Measurements from ENCODE around the gene VTI1A. TPM values are rescaled to one million over a fixed set of nuclear protein-coding genes. Genes with fewer than 3 reads are reported as not detected.

VTI1A gene
- polyA plus RNA-seq, 1 donor from 2014 or later: 28.7 TPM

DNA sequence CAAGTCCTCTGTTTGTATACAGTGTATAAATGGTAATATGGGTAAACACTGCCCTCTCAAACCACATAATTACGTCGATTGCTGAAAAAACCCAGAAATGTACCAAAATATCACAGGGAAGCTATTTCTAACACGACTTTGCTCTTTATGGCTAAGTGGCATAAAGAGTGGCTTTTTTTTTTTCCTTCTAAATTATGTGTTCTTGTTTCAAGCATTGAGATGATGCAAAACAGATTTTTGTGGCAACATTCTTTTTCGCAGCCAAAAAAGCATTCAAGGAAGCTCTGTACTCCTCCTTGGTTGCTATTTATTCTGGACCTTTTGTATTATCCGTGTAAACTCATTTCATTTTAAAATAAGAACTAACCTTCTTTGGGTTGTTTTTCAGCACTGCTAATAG lies 138.9 kb downstream of the VTI1A start:
- Histone ChIP-seq H3K27ac (ENCODE audit: low read length) (no peak overlapping the region), H3K9ac (ENCODE audit: low read length) (no peak overlapping the region), H2AFZ (ENCODE audit: low read depth, low read length) (no peak overlapping the region), H3K9me2 (ENCODE audit: insufficient read depth, low read length) (no peaks in the 10 kb centered on the region), H4K20me1 (ENCODE audit: insufficient read depth) (no peaks in the 10 kb centered on the region), H3K79me2 (replicated peaks; ENCODE audit: insufficient read depth, low read length) (no peaks in the 10 kb centered on the region), H3K36me3 (ENCODE audit: insufficient read depth, low read length) (no peaks in the 10 kb centered on the region), H3K4me2 (ENCODE audit: low read length) (no peak overlapping the region), H3K4me3 (ENCODE audit: low read length) (no peak overlapping the region), H3K27me3 (ENCODE audit: insufficient read depth, low read depth, low read length) (no peaks in the 10 kb centered on the region), H3F3A (ENCODE audit: insufficient read depth, low read length, poor library complexity, severe bottlenecking) (no peaks in the 10 kb centered on the region), H3K9me3 (ENCODE audit: low read length) (no peaks in the 10 kb centered on the region)
- TF ChIP-seq MXI1 (conservative IDR thresholded peaks at IDR 0.05; ENCODE audit: poor library complexity, severe bottlenecking): no peak
- no peak for TF ChIP-seq EZH2 (IDR thresholded peaks at IDR 0.05; ENCODE audit: borderline replicate concordance, insufficient read depth, low read length, poor library complexity, severe bottlenecking)
- no peak for TF ChIP-seq SMC3 (conservative IDR thresholded peaks at IDR 0.05; ENCODE audit: poor library complexity)
- TF ChIP-seq EP300 (conservative IDR thresholded peaks at IDR 0.05; ENCODE audit: poor library complexity, severe bottlenecking): no peak
- TF ChIP-seq, protein P1, sequence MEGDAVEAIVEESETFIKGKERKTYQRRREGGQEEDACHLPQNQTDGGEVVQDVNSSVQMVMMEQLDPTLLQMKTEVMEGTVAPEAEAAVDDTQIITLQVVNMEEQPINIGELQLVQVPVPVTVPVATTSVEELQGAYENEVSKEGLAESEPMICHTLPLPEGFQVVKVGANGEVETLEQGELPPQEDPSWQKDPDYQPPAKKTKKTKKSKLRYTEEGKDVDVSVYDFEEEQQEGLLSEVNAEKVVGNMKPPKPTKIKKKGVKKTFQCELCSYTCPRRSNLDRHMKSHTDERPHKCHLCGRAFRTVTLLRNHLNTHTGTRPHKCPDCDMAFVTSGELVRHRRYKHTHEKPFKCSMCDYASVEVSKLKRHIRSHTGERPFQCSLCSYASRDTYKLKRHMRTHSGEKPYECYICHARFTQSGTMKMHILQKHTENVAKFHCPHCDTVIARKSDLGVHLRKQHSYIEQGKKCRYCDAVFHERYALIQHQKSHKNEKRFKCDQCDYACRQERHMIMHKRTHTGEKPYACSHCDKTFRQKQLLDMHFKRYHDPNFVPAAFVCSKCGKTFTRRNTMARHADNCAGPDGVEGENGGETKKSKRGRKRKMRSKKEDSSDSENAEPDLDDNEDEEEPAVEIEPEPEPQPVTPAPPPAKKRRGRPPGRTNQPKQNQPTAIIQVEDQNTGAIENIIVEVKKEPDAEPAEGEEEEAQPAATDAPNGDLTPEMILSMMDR (IDR thresholded peaks at IDR 0.05; ENCODE audit: poor library complexity, severe bottlenecking): no peak
- no peak for TF ChIP-seq TAF1 (IDR thresholded peaks at IDR 0.05; ENCODE audit: low read depth)

DNA sequence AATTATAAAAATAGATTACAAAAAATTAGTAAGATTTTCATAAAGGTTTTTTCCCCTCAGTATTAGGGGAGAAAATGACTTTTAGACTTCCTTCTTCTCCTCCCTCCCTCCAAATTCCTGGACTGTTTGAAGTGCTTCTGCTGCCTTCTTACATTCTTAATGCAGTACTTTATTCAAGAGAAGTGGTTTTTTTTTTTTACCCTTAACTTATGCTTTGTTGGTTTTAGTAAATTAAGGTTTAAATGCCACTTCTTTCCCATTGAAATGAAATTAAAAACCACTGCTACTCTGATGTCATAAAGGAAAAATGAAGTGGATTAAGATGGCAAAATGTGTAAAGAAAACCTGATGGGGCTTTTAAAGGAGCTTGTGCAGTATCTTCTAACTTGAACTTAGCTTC lies 140.7 kb downstream of the VTI1A start:
- H3K9ac ChIP-seq (ENCODE audit: low read length): no peak overlapping the region

More for the DNA sequence above, 140.7 kb downstream of the VTI1A start:
- Histone ChIP-seq H3F3A (ENCODE audit: insufficient read depth, low read length, poor library complexity, severe bottlenecking) (no peaks in the 10 kb centered on the region), H4K20me1 (ENCODE audit: insufficient read depth) (no peaks in the 10 kb centered on the region), H3K4me3 (ENCODE audit: low read length) (no peak overlapping the region), H3K9me2 (ENCODE audit: insufficient read depth, low read length) (no peaks in the 10 kb centered on the region), H2AFZ (ENCODE audit: low read depth, low read length) (no peak overlapping the region), H3K36me3 (ENCODE audit: insufficient read depth, low read length) (no peaks in the 10 kb centered on the region), H3K9me3 (ENCODE audit: low read length) (no peaks in the 10 kb centered on the region), H3K4me2 (ENCODE audit: low read length) (no peak overlapping the region), H3K79me2 (replicated peaks; ENCODE audit: insufficient read depth, low read length) (no peaks in the 10 kb centered on the region), H3K27ac (ENCODE audit: low read length) (no peak overlapping the region), H3K27me3 (ENCODE audit: insufficient read depth, low read depth, low read length) (no peaks in the 10 kb centered on the region)
- TF ChIP-seq POLR2AphosphoS5 (IDR thresholded peaks at IDR 0.05) (no peak), EP300 (conservative IDR thresholded peaks at IDR 0.05; ENCODE audit: poor library complexity, severe bottlenecking) (no peak), TAF1 (IDR thresholded peaks at IDR 0.05; ENCODE audit: low read depth) (no peak), EZH2 (IDR thresholded peaks at IDR 0.05; ENCODE audit: borderline replicate concordance, insufficient read depth, low read length, poor library complexity, severe bottlenecking) (no peak), SMC3 (conservative IDR thresholded peaks at IDR 0.05; ENCODE audit: poor library complexity) (no peak), RAD21 (conservative IDR thresholded peaks at IDR 0.05) (no peak), MXI1 (conservative IDR thresholded peaks at IDR 0.05; ENCODE audit: poor library complexity, severe bottlenecking) (no peak)
- TF ChIP-seq, protein P1 (IDR thresholded peaks at IDR 0.05; ENCODE audit: poor library complexity, severe bottlenecking): no peak
- TF ChIP-seq, protein P2, sequence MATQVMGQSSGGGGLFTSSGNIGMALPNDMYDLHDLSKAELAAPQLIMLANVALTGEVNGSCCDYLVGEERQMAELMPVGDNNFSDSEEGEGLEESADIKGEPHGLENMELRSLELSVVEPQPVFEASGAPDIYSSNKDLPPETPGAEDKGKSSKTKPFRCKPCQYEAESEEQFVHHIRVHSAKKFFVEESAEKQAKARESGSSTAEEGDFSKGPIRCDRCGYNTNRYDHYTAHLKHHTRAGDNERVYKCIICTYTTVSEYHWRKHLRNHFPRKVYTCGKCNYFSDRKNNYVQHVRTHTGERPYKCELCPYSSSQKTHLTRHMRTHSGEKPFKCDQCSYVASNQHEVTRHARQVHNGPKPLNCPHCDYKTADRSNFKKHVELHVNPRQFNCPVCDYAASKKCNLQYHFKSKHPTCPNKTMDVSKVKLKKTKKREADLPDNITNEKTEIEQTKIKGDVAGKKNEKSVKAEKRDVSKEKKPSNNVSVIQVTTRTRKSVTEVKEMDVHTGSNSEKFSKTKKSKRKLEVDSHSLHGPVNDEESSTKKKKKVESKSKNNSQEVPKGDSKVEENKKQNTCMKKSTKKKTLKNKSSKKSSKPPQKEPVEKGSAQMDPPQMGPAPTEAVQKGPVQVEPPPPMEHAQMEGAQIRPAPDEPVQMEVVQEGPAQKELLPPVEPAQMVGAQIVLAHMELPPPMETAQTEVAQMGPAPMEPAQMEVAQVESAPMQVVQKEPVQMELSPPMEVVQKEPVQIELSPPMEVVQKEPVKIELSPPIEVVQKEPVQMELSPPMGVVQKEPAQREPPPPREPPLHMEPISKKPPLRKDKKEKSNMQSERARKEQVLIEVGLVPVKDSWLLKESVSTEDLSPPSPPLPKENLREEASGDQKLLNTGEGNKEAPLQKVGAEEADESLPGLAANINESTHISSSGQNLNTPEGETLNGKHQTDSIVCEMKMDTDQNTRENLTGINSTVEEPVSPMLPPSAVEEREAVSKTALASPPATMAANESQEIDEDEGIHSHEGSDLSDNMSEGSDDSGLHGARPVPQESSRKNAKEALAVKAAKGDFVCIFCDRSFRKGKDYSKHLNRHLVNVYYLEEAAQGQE (IDR thresholded peaks at IDR 0.05; ENCODE audit: borderline replicate concordance): no peak
